Gastroesophageal sphincter (tissue), 4 donors: ENCODE results near the gene L2HGDH. TPM values are rescaled to one million over a fixed set of nuclear protein-coding genes. Genes with fewer than 3 reads are reported as not detected.
A peak's percentile ranks its signal among the peaks of the same experiment; 100 is the strongest.

Experiments
- ATAC-seq: fragments of 150-250 bp; one replicate; pipeline ENCODE4 v1.9.1; 2016; ENCODE audit warnings: mild to moderate bottlenecking, moderate library complexity
- H3K27ac ChIP-seq, 4 donors: fragments of 200-600 bp; sonication (generic) in 3 of 4; 1 replicate in 3 of 4; 2 replicates in 1 of 4; pipeline ENCODE4 v1.5.1; 2016 to 2019
- H3K27me3 ChIP-seq: fragments of 200-600 bp; sonication (generic); one replicate; pipeline ENCODE4 v1.5.1; 2019
- H3K36me3 ChIP-seq, 2 donors: fragments of 200-600 bp; sonication (generic); one replicate each; pipeline ENCODE4 v1.5.1; 2019; ENCODE audit warnings: control low read depth in 1 of 2
- H3K4me1 ChIP-seq, 3 donors: fragments of 200-600 bp; sonication (generic); 1 replicate in 2 of 3; 2 replicates in 1 of 3; pipeline ENCODE4 v1.5.1; 2016 to 2019; ENCODE audit warnings: control low read depth in 2 of 3
- H3K4me3 ChIP-seq, 2 donors: fragments of 200-600 bp; sonication (generic); one replicate each; pipeline ENCODE4 v1.5.1; 2019; ENCODE audit warnings: mild to moderate bottlenecking in 1 of 2, moderate library complexity in 1 of 2
- H3K9me3 ChIP-seq, 3 donors: fragments of 200-600 bp; sonication (generic); one replicate each; pipeline ENCODE4 v1.5.1; 2017 to 2019; ENCODE audit warnings: control low read depth in 2 of 3
- CTCF ChIP-seq, 4 experiments: fragments of 200-600 bp in 2 of 4; fragments of 450-650 bp in 2 of 4; sonication (generic) in 1 of 4; IDR thresholded peaks; one replicate each; pipeline ENCODE4 v1.5.1; 2017 to 2019; ENCODE audit warnings: antibody characterized with exemption in 4 of 4, mild to moderate bottlenecking in 2 of 4, moderate library complexity in 2 of 4
- EP300 ChIP-seq: sonication (generic); formaldehyde crosslinking; IDR thresholded peaks from one replicate; pipeline ENCODE4 v1.6.1; 2017; ENCODE audit warnings: antibody characterized with exemption, mild to moderate bottlenecking
- POLR2A ChIP-seq, 2 donors: fragments of 450-650 bp; IDR thresholded peaks; one replicate each; pipeline ENCODE4 v1.6.1; 2017; ENCODE audit warnings: antibody characterized with exemption in 2 of 2, mild to moderate bottlenecking in 2 of 2, moderate library complexity in 1 of 2
- POLR2AphosphoS5 ChIP-seq: sonication (generic); formaldehyde crosslinking; IDR thresholded peaks from one replicate; pipeline ENCODE4 v1.6.1; 2017; ENCODE audit warnings: antibody characterized with exemption
- WGBS, 2 donors: methylation state at CpG; one replicate each; pipeline ENCODE4 v1.1.5; 2018; ENCODE audit warnings: low coverage in 1 of 2; 5-methylcytosine and 5-hydroxymethylcytosine counted together
- total RNA-seq, 4 donors: library from RNA; depleted of rRNA; stranded (reverse); fragments of >200 nt; gene quantifications; one replicate each; pipeline ENCODE4 v1.1.0, GENCODE V29; 2016

The L2HGDH gene
- total RNA-seq, 4 donors from 2014 or later = 3.4 to 10.2 (median 7.0) TPM

GRCh38 chr14:50233951-50234250 lies 78.1 kb downstream of the L2HGDH start:
- 82 to 88% methylated on average over 4 of the region's 4 CpGs for WGBS, 2 donors
- Histone ChIP-seq H3K27ac (no peak overlapping the region), H3K36me3 (no peaks in the 10 kb centered on the region), H3K4me1 (peaks cover 8 to 31% (median 10%) of the 10 kb centered on the region in 3 donors), H3K9me3 (no peaks in the 10 kb centered on the region), H3K27me3 (no peaks in the 10 kb centered on the region), H3K4me3 (no peak overlapping the region)
- ATAC-seq = no peak
- no peak for TF ChIP-seq EP300
- TF ChIP-seq POLR2A (IDR thresholded peaks at IDR 0.05) = no peak
- no peak for TF ChIP-seq CTCF (IDR thresholded peaks at IDR 0.05)
- TF ChIP-seq POLR2AphosphoS5 = no peak

GRCh38 chr14:50233166-50233950 lies 78.7 kb downstream of the L2HGDH start:
- 37 to 74% methylated on average over 3 to 13 of the region's 14 CpGs for WGBS, 2 donors
- no peaks in the 10 kb centered on the region for H3K27me3 ChIP-seq
- ATAC-seq = no peak
- peak overlapping the region in 3 of 4 donors; percentile 97 to 99 (median 97) for H3K27ac ChIP-seq
- TF ChIP-seq CTCF (IDR thresholded peaks at IDR 0.05) (no peak), POLR2AphosphoS5 (no peak)
- H3K9me3 ChIP-seq = no peaks in the 10 kb centered on the region
- no peaks in the 10 kb centered on the region for H3K36me3 ChIP-seq
- H3K4me1 ChIP-seq = peaks cover 8 to 37% (median 13%) of the 10 kb centered on the region in 3 donors
- no peak overlapping the region for H3K4me3 ChIP-seq

- H3K4me1 ChIP-seq = peaks cover 8 to 48% (median 13%) of the 10 kb centered on the region in 3 donors
- H3K36me3 ChIP-seq = no peaks in the 10 kb centered on the region
- H3K9me3 ChIP-seq = no peaks in the 10 kb centered on the region
- TF ChIP-seq POLR2AphosphoS5 (no peak), CTCF (IDR thresholded peaks at IDR 0.05) (no peak), POLR2A (IDR thresholded peaks at IDR 0.05) (no peak), EP300 (no peak)
- no peak for ATAC-seq
- 33 to 38% methylated on average over 10 to 11 of the region's 13 CpGs for WGBS, 2 donors
- peak overlapping the region; percentile 97 to 99 (median 97) for H3K27ac ChIP-seq
- peak overlapping the region; percentile 86 to 94 for H3K4me3 ChIP-seq
- no peaks in the 10 kb centered on the region for H3K27me3 ChIP-seq
These were observed 79.8 kb downstream of the L2HGDH start for GRCh38 chr14:50232276-50232642.

- Histone ChIP-seq H3K9me3 (no peaks in the 10 kb centered on the region), H3K27ac (peak within 1 kb of the TSS; percentile 97 to 99 (median 97)), H3K27me3 (no peaks in the 10 kb centered on the region), H3K36me3 (no peaks in the 10 kb centered on the region), H3K4me1 (peaks cover 8 to 53% (median 13%) of the 10 kb centered on the region in 3 donors), H3K4me3 (peak within 1 kb of the TSS; percentile 86 to 94)
- TF ChIP-seq EP300 (no peak), POLR2A (IDR thresholded peaks at IDR 0.05) (peak; percentile 92 to 95), CTCF (IDR thresholded peaks at IDR 0.05) (peak in 3 of 4 experiments; percentile 4 to 53 (median 12)), POLR2AphosphoS5 (peak; percentile 73)
- ATAC-seq = peak; percentile 96
- WGBS, 2 donors = 0% methylated on average over 1 of the region's 90 CpGs
These were observed 80.4 kb downstream of the L2HGDH start, which contains the start of gene SOS2 for GRCh38 chr14:50231475-50232275. SOS2 (minus strand) TSS chr14:50231578; CDS start chr14:50231283, 295 bp downstream.
